ENCODE measurements around the gene MYBPC3. TPM values are rescaled to one million over a fixed set of nuclear protein-coding genes. Genes with fewer than 3 reads are reported as not detected.

The MYBPC3 gene
- total RNA-seq, 4 donors from 2014 or later, result 0.21 to 0.60 TPM; not detected in 2

GRCh38 chr11:47377571-47378009, 25.1 kb upstream of the MYBPC3 start:
- H3K4me1 ChIP-seq, result no peaks in the 10 kb centered on the region
- no peaks in the 10 kb centered on the region for H3K27me3 ChIP-seq
- no peak for DNase-seq (ENCODE audit: low spot score in 2 of 2)
- no peaks in the 10 kb centered on the region for H3K9me3 ChIP-seq
- peak overlapping the region in 3 of 4 donors; percentile 73 to 85 (median 81) for H3K27ac ChIP-seq
- H3K4me3 ChIP-seq, result peak overlapping the region; percentile 17 to 49 (median 28)
- H3K36me3 ChIP-seq, result no peaks in the 10 kb centered on the region
- TF ChIP-seq EP300 (IDR thresholded peaks at IDR 0.05), result no peak
- TF ChIP-seq POLR2A (IDR thresholded peaks at IDR 0.05), result no peak
- TF ChIP-seq, protein P1, sequence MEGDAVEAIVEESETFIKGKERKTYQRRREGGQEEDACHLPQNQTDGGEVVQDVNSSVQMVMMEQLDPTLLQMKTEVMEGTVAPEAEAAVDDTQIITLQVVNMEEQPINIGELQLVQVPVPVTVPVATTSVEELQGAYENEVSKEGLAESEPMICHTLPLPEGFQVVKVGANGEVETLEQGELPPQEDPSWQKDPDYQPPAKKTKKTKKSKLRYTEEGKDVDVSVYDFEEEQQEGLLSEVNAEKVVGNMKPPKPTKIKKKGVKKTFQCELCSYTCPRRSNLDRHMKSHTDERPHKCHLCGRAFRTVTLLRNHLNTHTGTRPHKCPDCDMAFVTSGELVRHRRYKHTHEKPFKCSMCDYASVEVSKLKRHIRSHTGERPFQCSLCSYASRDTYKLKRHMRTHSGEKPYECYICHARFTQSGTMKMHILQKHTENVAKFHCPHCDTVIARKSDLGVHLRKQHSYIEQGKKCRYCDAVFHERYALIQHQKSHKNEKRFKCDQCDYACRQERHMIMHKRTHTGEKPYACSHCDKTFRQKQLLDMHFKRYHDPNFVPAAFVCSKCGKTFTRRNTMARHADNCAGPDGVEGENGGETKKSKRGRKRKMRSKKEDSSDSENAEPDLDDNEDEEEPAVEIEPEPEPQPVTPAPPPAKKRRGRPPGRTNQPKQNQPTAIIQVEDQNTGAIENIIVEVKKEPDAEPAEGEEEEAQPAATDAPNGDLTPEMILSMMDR (IDR thresholded peaks at IDR 0.05), result no peak
- 67 to 85% methylated on average over 5 of the region's 5 CpGs for WGBS, 2 donors

DNA sequence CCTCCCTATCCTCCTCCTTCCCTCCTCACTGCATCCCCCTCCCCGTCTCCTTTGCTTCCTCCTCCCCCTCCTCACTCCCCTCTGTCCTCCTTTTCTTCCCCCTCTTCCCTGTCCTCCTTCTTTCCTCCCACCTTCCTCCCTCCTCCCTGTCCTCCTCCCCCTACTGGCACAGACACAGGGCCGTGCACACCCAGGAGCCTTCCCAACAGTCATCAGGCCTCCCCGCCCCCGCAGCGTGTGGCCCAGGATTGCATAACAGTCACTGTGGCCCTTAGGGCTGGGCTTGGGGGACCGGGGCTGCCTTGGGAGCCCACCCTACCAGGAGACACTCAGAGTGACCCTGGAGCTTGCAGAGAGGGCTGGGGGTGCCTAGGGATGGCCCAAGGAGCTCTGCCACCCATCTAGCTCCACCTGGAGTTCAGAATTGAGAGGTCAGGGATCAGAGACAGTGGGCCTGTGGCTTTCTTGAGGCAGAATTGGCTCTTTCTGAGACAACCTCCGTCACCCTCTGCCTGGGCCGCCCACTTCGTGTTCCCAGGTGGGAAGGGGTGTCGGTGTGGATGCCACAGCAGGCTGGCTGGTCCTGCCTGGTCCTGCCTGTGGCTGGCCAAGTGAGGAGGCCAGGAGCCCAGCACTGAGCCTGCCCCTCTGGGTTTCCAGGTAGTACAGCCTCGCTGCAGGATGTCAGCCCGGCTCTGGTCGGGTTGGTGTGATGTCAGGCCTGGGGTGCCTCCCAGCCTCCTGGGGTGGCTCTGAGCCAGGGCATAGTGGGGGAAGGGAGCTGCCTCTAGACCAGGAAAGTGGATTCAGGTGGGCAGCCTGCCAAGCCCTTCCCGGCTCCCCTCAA, 24.2 kb upstream of the MYBPC3 start:
- 48 to 69% methylated on average over 14 of the region's 14 CpGs for WGBS, 2 donors
- Histone ChIP-seq H3K9me3 (no peaks in the 10 kb centered on the region), H3K36me3 (no peaks in the 10 kb centered on the region), H3K4me3 (peak overlapping the region; percentile 1 to 49 (median 26)), H3K27ac (peak overlapping the region in 3 of 4 donors; percentile 73 to 85 (median 81)), H3K4me1 (no peaks in the 10 kb centered on the region), H3K27me3 (no peaks in the 10 kb centered on the region)
- TF ChIP-seq, protein P1 (IDR thresholded peaks at IDR 0.05), result no peak
- TF ChIP-seq EP300 (IDR thresholded peaks at IDR 0.05) (peak in 1 of 2 donors; percentile 9), POLR2A (IDR thresholded peaks at IDR 0.05) (no peak)
- peak in 1 of 2 donors; percentile 40 for DNase-seq (ENCODE audit: low spot score in 2 of 2)

GRCh38 chr11:47376107-47376524, 23.6 kb upstream of the MYBPC3 start:
- TF ChIP-seq EP300 (IDR thresholded peaks at IDR 0.05) (no peak), POLR2A (IDR thresholded peaks at IDR 0.05) (no peak)
- TF ChIP-seq, protein P1 (IDR thresholded peaks at IDR 0.05), result no peak
- 70 to 77% methylated on average over 8 of the region's 8 CpGs for WGBS, 2 donors
- DNase-seq (ENCODE audit: low spot score in 2 of 2), result no peak
- no peaks in the 10 kb centered on the region for H3K9me3 ChIP-seq
- no peaks in the 10 kb centered on the region for H3K4me1 ChIP-seq
- peak overlapping the region in 1 of 4 donors; percentile 11 for H3K27ac ChIP-seq
- H3K36me3 ChIP-seq, result no peaks in the 10 kb centered on the region
- peak overlapping the region in 2 of 4 donors; percentile 1 to 49 for H3K4me3 ChIP-seq
- H3K27me3 ChIP-seq, result no peaks in the 10 kb centered on the region

GRCh38 chr11:47375546-47376085, 23.1 kb upstream of the MYBPC3 start:
- no peaks in the 10 kb centered on the region for H3K36me3 ChIP-seq
- H3K27me3 ChIP-seq, result no peaks in the 10 kb centered on the region
- no peaks in the 10 kb centered on the region for H3K4me1 ChIP-seq
- no peak overlapping the region for H3K27ac ChIP-seq
- DNase-seq (ENCODE audit: low spot score in 2 of 2), result no peak
- no peaks in the 10 kb centered on the region for H3K9me3 ChIP-seq
- peak overlapping the region in 1 of 4 donors; percentile 49 for H3K4me3 ChIP-seq
- no peak for TF ChIP-seq POLR2A (IDR thresholded peaks at IDR 0.05)
- TF ChIP-seq EP300 (IDR thresholded peaks at IDR 0.05), result no peak
- TF ChIP-seq, protein P1 (IDR thresholded peaks at IDR 0.05), result no peak
- 81 to 82% methylated on average over 13 of the region's 13 CpGs for WGBS, 2 donors

DNA sequence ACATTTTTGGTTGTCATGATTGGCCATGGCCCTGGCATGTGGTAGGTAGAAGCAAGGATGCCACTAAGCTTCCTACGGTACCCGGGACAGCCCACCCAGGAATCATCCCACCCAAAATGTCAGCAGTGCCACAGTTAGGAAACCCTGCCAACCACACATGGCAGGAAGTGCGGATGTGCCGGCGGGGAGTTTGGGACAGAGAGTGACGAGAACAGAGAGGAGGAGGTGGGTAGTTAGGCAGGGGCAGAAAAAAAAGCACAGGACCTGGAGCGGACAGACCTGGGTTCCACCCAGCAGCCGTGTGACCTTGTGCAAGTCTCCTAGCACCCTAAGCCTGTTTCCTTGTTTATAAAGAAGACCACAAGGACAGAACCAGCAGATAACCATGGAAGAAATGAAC, 22.5 kb upstream of the MYBPC3 start:
- 65 to 82% methylated on average over 8 of the region's 8 CpGs for WGBS, 2 donors
- Histone ChIP-seq H3K36me3 (no peaks in the 10 kb centered on the region), H3K4me3 (peak overlapping the region in 1 of 4 donors; percentile 49), H3K27me3 (no peaks in the 10 kb centered on the region), H3K4me1 (no peaks in the 10 kb centered on the region), H3K27ac (no peak overlapping the region), H3K9me3 (no peaks in the 10 kb centered on the region)
- no peak for DNase-seq (ENCODE audit: low spot score in 2 of 2)
- TF ChIP-seq EP300 (IDR thresholded peaks at IDR 0.05) (no peak), POLR2A (IDR thresholded peaks at IDR 0.05) (no peak)
- TF ChIP-seq, protein P1 (IDR thresholded peaks at IDR 0.05), result no peak

Measured in tibial nerve (tissue), 4 donors.